Medulla oblongata (tissue), 1 donor: ENCODE measurements around the gene CAMK4.

ENCODE experiments used
- DNase-seq: peaks from one replicate; pipeline ENCODE4 v3.0.0-alpha.2; 2015; ENCODE audit errors: extremely low spot score

The CAMK4 gene

GRCh38 chr5:111422747-111423720 lies 198.8 kb downstream of the CAMK4 start:
- no peak for DNase-seq

GRCh38 chr5:111425205-111425604 lies 201.0 kb downstream of the CAMK4 start:
- DNase-seq = no peak

GRCh38 chr5:111427762-111428161 lies 203.6 kb downstream of the CAMK4 start:
- DNase-seq = no peak

- no peak for DNase-seq
Measured at GRCh38 chr5:111432883-111433536, 208.8 kb downstream of the CAMK4 start.

GRCh38 chr5:111434800-111435199 lies 210.6 kb downstream of the CAMK4 start:
- no peak for DNase-seq

- no peak for DNase-seq
Measured at GRCh38 chr5:111439473-111440075, 215.4 kb downstream of the CAMK4 start.

GRCh38 chr5:111447099-111447498 lies 222.9 kb downstream of the CAMK4 start:
- DNase-seq = no peak

GRCh38 chr5:111447822-111448221 lies 223.6 kb downstream of the CAMK4 start:
- no peak for DNase-seq

- no peak for DNase-seq
Measured at GRCh38 chr5:111453295-111453694, 229.1 kb downstream of the CAMK4 start.

- DNase-seq = no peak
Measured at GRCh38 chr5:111453747-111454146, 229.6 kb downstream of the CAMK4 start.

GRCh38 chr5:111454198-111454622 lies 230.0 kb downstream of the CAMK4 start:
- DNase-seq = no peak

GRCh38 chr5:111454776-111455175 lies 230.6 kb downstream of the CAMK4 start:
- no peak for DNase-seq

GRCh38 chr5:111461255-111461671 lies 237.1 kb downstream of the CAMK4 start:
- DNase-seq = peak; percentile 41

GRCh38 chr5:111461934-111462333 lies 237.8 kb downstream of the CAMK4 start:
- DNase-seq = no peak

- no peak for DNase-seq
Measured at GRCh38 chr5:111463311-111463710, 239.1 kb downstream of the CAMK4 start.

- DNase-seq = no peak
Measured at GRCh38 chr5:111469293-111469896, 245.2 kb downstream of the CAMK4 start.

- DNase-seq = peak; percentile 26
Measured at GRCh38 chr5:111469903-111470302, 245.7 kb downstream of the CAMK4 start.

GRCh38 chr5:111472096-111472495 lies 247.9 kb downstream of the CAMK4 start:
- no peak for DNase-seq

GRCh38 chr5:111472579-111472978 lies 248.4 kb downstream of the CAMK4 start:
- peak; percentile 63 for DNase-seq

- DNase-seq = no peak
Measured at GRCh38 chr5:111478266-111478665, 254.1 kb downstream of the CAMK4 start.

- DNase-seq = no peak
Measured at GRCh38 chr5:111478898-111479297, 254.7 kb downstream of the CAMK4 start.

- DNase-seq = no peak
Measured at GRCh38 chr5:111480346-111480745, 256.2 kb downstream of the CAMK4 start.
